Measurements from ENCODE around the gene LAMA4.

The LAMA4 gene

DNA sequence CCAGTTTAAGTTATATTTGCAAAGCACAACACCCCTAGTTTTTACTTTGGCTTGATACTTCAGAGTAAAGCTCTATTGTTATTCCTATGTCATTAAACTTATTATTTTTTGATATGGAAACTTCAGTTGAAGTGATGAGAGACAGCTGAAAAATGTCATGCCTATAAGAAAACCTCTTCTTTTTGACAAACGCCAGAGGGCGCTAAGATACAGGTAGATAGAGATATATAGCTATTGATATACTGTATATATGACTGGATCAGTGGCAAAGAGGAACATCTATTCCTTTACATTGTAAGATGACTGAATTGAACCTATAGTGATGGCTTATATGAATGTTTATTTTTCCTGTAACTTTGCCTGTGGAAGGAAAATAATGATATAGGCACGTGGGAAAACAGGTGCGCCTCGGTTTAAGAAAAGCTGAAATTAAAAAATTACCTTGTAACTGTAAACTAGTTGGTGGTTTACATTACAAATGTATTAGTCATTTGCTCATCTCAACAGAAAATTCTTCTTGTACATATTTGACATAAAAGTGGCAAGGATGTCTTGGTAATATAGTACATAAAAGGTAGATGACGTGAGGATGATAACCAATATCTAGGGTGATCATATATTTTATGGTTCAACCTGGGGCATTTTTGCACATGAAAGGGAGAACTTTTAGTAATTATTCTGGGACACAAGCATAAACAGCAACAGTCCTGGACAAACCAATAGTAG lies 74.1 kb downstream of the LAMA4 start:
- peak; percentile 33 for DNase-seq

GRCh38 chr6:112179631-112180030 lies 74.7 kb downstream of the LAMA4 start:
- DNase-seq, result no peak

DNA sequence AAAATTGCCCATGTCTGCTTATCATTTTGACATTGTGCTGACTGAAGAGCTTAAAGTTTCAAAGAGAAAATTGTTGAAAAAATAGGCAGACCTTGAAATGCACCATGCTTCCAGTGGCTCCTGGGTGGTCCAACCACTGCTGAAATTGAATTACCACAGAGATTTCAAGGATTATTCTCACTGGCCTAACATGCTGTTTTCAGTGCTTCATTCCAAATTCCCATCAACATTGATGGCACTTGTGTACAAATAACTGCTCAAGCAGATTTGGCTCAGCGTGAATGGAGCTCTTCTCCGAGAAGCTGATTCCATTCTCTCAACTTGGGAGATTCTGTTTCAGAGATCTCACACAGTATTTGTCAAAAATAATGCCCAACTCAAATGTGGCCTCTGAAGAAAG lies 75.5 kb downstream of the LAMA4 start:
- no peak for DNase-seq

DNA sequence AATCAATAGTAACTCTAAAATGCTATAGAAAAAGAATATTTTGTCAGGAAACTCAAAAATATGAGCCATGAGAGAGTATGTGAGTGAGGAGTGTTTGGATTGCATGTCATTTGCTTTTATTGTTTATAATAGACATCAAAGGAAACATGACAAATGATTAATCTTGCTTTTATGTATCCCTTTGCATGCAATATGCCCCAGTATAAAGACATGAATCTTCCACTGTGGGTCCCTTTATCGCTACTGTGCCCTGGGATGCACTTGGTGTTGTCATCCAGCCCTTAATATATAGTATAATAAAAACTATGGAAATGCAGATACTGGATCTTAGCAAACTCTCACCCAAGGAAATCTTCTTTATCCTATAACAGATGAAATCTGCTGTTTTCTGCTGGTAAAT lies 77.3 kb downstream of the LAMA4 start:
- DNase-seq, result no peak

GRCh38 chr6:112176175-112176574 lies 78.2 kb downstream of the LAMA4 start:
- no peak for DNase-seq

DNA sequence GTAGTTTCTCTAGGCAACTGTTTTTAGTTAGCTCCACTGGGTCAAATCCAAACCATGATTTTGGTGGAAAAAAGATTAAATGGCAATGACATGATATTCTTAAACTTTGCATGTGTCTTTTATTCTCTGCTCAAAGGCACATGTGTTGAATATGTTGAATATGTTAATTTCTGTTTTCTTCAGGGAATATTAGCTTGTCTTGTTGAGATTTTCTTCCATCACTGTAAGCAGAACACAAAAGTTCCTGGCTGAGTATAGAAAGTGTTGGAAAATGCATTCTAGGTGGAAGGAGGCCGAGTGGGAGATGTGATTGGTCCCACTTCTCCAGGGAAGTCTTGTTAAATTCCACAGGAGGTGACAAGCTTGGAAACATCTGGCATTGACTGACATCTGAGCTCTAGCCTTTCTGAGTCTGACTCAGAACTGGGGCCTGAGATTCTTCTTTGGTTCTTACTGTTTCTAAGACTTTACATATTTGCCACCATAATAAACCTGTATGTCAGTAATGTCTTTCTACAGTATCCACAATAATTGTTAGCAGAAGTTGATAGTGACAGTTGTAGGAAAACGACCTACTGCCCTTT lies 81.1 kb downstream of the LAMA4 start:
- no peak for DNase-seq

- no peak for DNase-seq
Observed at GRCh38 chr6:112172540-112172939, 81.8 kb downstream of the LAMA4 start.

DNA sequence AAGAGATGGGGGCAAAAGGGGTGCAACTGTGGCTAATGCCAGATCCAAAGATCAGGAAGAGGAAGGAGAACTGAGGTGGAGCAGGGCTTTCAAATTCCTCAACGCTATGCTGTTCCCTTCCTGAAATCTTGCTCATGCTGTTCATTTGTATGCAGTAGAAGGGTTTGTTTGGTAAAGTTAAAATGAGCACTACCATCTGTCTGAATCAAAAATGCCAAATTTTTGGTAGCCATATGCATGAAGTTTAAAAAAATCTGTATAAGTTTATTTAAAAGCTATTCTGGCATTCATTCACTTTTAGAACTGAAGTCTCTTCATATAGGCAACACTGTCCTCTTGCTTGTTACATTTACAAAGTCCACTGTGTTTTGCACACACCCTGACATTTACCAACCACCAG lies 84.8 kb downstream of the LAMA4 start:
- no peak for DNase-seq

DNA sequence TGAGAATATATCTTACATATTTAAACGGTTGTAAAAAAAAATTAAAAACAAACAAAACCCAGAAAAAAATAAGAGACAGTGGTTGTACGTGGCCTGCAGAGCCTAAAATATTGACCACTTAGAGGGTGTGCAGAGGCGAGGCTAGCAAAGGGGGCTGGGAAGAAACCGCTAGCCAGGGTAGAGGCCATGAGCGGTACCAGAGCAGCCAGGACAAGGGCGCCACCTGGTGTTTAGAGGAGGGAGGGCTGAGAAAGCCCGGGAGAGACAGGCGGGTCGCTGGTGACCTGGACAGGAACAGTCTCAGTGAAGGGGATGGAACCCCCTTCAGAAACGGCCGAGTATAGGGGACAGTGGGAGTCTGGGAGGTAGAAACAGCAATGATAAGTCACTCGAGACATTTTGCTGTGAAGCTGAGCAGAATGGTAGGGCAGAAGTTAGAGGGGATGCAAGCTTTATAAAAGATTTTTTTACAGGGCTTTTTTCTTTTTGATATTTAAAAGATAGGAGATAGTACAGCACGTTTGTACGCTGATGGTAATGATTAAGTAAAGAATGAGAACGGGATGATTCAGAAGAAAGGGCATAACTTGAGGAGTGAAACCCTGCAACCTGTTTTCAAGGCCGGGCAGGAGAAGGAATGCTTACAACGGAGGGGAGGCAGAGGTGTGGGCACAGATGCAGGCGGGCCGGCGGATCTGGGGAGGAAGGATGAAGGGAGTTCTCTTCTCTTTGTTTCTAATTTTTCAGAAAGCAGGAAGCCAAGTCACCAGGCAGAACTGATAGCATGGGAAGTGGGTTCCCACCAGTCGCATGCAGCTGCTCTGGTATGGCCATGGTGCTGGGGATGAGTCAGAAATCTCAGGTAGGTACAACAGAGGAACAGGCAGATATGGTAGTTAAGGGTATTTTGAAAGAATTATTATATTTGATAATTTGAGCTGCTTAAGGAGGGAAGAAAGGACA lies 90.8 kb downstream of the LAMA4 start:
- peak; percentile 75 for DNase-seq

DNA sequence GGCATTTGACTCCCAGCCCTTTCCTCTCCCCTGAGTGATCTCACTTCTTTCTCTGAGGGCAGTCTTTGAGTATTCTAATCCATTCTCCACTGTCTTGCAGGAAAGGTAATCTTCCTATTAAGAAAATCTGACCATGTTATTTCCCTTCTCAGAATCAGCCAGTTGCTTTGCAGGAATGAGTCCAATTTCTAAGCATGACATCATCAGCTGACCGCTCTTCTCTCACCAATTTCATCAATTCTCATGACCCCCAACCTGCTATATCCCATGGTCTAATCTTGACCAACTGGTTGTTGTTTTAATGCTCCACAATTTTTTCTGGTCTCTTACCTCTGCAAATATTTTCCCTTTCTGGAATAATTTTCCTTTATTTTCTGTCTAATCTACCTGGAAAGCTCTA lies 93.6 kb downstream of the LAMA4 start:
- no peak for DNase-seq

- DNase-seq, result no peak
Observed at GRCh38 chr6:112156668-112157067, 97.7 kb downstream of the LAMA4 start.

DNA sequence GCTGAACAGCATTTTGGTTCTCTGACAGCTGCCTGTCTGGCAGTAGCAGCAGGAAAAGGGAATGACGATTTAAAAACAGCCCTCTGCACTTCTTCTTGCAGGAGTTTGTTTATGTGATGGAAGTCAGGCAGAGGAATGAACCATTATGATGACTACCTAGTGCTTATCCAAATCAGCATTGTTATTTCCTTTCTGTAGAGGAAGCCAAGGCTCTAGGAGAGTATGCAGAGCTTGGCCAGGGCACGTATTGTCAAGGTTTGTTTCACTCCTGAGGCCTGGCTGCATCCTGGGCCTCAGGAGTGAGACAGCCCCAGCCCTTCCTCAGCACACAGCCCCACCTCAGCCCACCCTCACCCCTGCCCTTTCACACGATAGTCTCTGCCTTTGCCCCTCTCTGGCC lies 98.5 kb downstream of the LAMA4 start:
- no peak for DNase-seq

DNA sequence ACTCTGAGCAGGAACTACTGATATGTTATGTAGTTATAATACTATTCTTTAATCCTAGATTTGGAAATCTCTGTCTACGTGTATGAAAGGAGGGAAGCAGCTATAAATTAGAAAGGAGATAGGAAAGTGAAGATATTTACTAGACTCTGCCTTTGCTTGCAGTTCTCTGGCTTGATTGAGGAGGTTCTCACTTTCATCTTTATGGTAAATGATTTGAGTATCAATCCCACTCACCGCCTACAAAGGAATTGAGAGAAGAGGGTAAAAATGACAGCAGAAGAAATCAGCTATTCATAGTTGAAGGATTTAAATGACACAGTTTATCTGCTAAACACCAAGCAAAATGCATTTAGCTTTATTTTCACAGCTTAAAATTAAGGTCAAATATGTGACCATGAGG lies 99.7 kb downstream of the LAMA4 start:
- no peak for DNase-seq

GRCh38 chr6:112153926-112154607 lies 100.3 kb downstream of the LAMA4 start:
- DNase-seq, result no peak

DNA sequence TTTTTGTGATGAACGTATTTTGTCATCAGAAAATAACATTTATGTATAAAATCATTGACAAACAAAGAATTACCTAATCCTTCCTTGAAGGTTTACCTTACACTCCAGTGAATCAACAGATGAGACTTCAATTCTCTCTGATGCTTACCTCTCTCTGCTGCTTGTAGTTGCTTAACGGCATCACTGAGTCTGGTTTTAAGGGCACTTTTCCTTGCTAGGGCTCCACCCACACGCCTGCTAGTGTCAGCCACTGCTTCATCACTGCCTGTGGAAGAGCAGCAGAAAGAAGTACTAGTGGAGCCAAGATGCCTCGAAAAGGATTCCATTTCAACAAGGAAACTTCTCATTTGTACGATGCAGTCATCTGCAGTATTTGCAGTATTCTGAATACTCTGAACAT lies 104.0 kb downstream of the LAMA4 start:
- DNase-seq, result no peak

DNA sequence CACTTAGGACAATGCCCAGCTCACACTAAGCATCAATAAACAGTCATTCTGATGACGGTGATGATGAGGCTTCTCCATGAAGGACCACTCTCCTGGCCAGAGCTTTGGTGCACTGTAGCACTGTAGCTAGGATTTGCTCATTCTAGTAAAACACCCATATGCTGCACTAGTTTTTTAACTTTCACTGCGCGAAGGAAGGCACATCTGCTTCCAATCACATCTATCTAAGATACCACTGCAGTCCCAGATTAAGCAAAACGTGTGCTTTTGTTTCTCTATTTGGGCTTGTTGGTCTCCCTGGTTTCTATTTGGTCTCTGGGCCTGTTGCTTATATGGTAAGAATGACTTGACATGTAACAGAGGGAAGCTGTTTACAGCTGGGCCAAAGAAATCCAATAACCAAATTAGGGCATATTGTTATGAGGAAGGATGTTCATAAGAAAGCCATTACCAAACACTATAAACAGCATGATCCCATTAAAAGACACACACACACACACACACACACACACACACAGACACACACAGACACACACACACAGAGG lies 104.6 kb downstream of the LAMA4 start:
- DNase-seq, result no peak

DNA sequence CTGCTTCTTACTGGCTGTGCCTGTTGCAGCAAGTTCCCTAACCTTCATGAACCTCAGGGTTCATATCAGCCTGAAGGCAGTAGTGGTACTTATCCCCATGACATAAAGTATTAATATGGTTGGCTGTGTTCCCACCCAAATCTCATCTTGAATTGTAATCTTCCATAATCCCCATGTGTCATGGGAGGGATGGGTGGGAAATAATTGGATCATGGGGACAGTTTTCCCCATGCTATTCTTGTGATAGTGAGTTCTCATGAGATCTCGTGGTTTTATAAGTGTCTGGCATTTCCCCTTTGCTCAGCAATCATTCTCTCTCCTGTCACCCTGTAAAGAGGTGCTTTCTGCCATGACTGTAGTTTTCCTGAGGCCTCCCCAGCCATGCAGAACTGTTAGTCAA lies 105.1 kb downstream of the LAMA4 start:
- DNase-seq, result no peak

GRCh38 chr6:112148103-112148502 lies 106.3 kb downstream of the LAMA4 start:
- no peak for DNase-seq

GRCh38 chr6:112145080-112145573 lies 109.2 kb downstream of the LAMA4 start:
- DNase-seq, result no peak

DNA sequence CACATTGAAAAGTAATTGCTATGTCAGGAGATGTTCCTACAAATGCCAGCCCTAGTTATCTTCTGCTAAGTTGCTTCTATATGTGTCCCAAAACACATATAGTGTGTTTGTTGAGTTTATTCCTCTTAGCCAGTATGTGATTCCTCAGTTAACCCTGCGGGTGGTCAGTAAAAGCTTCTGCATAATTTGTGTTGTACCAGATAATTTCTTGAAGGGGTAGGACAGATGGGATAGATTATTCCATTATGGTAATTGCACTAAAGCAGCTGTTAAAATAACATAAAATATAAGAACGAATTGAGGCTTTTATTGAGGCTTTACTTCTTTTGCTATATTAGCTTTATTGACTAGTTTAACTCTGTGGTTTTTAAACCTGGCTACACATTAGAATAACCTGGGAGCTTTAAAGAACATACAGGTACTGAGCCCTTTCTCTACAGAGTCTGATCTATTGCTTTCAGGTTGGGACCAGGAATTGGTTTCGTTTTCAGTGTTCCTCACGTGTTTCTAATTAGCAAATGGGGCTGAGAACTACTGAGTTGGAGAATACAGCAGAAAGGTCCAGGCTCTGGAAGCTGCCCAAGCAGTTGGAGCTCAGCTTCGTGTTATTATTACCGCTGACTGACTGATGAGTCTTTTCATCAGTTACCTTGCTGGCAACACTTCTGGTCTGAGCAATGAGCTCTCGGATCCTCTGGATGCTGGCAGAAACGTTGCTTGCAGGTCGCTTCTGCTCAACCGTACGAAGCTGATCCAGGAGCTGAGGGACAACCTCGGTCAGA lies 110.0 kb downstream of the LAMA4 start:
- no peak for DNase-seq

- DNase-seq, result no peak
Observed at GRCh38 chr6:112141707-112142106, 112.7 kb downstream of the LAMA4 start.

DNA sequence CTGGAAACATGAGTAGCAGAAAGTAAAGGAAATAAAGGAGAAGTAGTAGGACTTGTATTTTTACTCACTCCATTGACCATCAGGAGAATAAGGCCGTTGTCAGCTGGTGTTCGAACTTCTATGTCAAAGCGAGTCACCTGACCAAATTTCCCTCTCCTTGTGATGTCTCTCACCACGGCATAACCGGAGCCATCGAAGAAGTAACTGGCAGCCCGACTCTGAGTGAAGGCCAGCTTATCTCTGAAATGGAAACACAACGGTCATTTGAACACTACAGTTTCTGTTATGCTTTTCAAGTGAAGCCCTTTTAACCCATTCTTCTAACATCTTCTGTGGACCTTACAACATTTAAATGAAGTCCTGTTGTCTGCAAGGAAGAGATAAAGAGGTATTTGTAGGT lies 115.3 kb downstream of the LAMA4 start:
- DNase-seq, result no peak
